Measurements from ENCODE around the gene ERBB4. TPM values are rescaled to one million over a fixed set of nuclear protein-coding genes. Genes with fewer than 3 reads are reported as not detected.
A peak's percentile ranks its signal among the peaks of the same experiment; 100 is the strongest.

ERBB4 gene
- total RNA-seq, 1 experiment from 2014 or later: 0.04 TPM

DNA sequence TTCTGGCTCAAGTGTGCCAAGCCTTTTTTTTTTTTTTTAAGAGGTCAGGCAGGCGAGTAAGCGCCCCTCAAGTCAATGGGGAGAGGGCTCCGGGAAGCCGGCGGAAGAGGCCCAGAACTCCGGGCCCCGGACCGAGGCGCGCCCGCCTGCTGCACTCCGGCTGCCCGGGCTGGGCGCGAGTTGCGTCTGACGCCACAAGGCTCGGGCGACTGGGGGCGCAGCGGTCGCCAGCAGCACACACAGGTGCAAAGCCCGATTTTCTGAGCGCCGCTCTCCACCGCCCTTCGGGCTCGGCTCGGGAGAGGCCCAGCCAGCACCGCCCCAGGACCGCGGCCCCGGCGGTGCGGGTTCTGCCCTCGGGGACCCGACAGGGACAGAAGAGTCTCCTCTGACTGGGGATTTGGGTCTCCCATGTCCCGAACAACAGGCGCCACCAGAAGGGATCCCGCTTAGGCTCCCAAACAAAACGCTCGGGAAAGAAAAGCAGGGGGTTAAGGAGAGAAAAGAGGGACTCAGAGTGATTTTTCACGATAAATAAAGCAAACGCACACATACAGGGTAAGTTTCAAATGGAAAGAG lies 787 bp downstream of the ERBB4 start:
- H2BK12ac ChIP-seq (ENCODE audit: insufficient read length, low read depth, low read length): no peak overlapping the region
- no peak overlapping the region for H3K27ac ChIP-seq (ENCODE audit: insufficient read length, low read depth, low read length)
- Mint-ChIP-seq H3K27ac (no peak overlapping the region), H3K27me3 (ENCODE audit: low read depth) (peaks cover 88% of the 10 kb centered on the region), H3K36me3 (ENCODE audit: insufficient read depth in 1 of 3, low read depth in 3 of 3) (no peaks in the 10 kb centered on the region), H3K4me1 (peaks cover 19 to 27% of the 10 kb centered on the region in 2 experiments), H3K4me3 (peak overlapping the region; percentile 77 to 92), H3K9me3 (no peaks in the 10 kb centered on the region)
- H3K27me3 ChIP-seq (ENCODE audit: insufficient read depth, low read length): peaks cover 23% of the 10 kb centered on the region; the same call in 1 of the 2 replicates
- H4K8ac ChIP-seq (replicated peaks; ENCODE audit: insufficient read length, low read depth, low read length): no peak overlapping the region
- no peak overlapping the region for H4K5ac ChIP-seq (ENCODE audit: insufficient read length, low read depth, low read length)
- H3K79me2 ChIP-seq (ENCODE audit: insufficient read depth, low read length): no peaks in the 10 kb centered on the region
- H3K9ac ChIP-seq (ENCODE audit: extremely low read depth, insufficient read length, low read length): no peak overlapping the region
- H2AK5ac ChIP-seq (ENCODE audit: insufficient read length, low read length): no peak overlapping the region
- H2BK120ac ChIP-seq (ENCODE audit: low read depth, low read length, poor library complexity, severe bottlenecking): no peak overlapping the region
- TF ChIP-seq, protein P1, sequence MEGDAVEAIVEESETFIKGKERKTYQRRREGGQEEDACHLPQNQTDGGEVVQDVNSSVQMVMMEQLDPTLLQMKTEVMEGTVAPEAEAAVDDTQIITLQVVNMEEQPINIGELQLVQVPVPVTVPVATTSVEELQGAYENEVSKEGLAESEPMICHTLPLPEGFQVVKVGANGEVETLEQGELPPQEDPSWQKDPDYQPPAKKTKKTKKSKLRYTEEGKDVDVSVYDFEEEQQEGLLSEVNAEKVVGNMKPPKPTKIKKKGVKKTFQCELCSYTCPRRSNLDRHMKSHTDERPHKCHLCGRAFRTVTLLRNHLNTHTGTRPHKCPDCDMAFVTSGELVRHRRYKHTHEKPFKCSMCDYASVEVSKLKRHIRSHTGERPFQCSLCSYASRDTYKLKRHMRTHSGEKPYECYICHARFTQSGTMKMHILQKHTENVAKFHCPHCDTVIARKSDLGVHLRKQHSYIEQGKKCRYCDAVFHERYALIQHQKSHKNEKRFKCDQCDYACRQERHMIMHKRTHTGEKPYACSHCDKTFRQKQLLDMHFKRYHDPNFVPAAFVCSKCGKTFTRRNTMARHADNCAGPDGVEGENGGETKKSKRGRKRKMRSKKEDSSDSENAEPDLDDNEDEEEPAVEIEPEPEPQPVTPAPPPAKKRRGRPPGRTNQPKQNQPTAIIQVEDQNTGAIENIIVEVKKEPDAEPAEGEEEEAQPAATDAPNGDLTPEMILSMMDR (conservative IDR thresholded peaks at IDR 0.05): no peak
- no peak overlapping the region for H3K56ac ChIP-seq (ENCODE audit: insufficient read length, low read depth, low read length)
- no CpG with 5 or more reads among the region's 44 CpGs for WGBS (ENCODE audit: extremely low coverage, insufficient read length, low lambda C conversion rate)
- H2AFZ ChIP-seq (ENCODE audit: low read length): no peak overlapping the region
- H3K79me1 ChIP-seq (ENCODE audit: insufficient read depth, low read depth, low read length, poor library complexity, severe bottlenecking): no peaks in the 10 kb centered on the region
- peak overlapping the region; percentile 94 for H3K4me2 ChIP-seq (ENCODE audit: insufficient read depth, insufficient read length, low read length)
- no peak overlapping the region for H3K23ac ChIP-seq (ENCODE audit: insufficient read length, low read depth, low read length)
- no peak overlapping the region for H3K18ac ChIP-seq (ENCODE audit: insufficient read length, low read depth, low read length)
- H2BK15ac ChIP-seq (ENCODE audit: low read depth, low read length): no peak overlapping the region
- H3K23me2 ChIP-seq (ENCODE audit: insufficient read length, low read depth, low read length, poor library complexity, severe bottlenecking): peaks cover 31% of the 10 kb centered on the region
- H3K4me1 ChIP-seq (ENCODE audit: insufficient read depth, low read length): no peaks in the 10 kb centered on the region
- no peak overlapping the region for H3K14ac ChIP-seq (ENCODE audit: insufficient read depth, low read length)
- no peak for DNase-seq
- no peak overlapping the region for H2BK20ac ChIP-seq (ENCODE audit: low read depth, low read length, poor library complexity, severe bottlenecking)
- no peak overlapping the region for H2BK5ac ChIP-seq (ENCODE audit: insufficient read length, low read length)
- no peaks in the 10 kb centered on the region for H4K20me1 ChIP-seq (ENCODE audit: control insufficient read depth, insufficient read depth, insufficient read length)
- H4K91ac ChIP-seq (ENCODE audit: insufficient read length, low read depth, low read length): no peak overlapping the region
- no peak overlapping the region for H3K4ac ChIP-seq (ENCODE audit: low read depth, low read length)
- no peak overlapping the region for H3T11ph ChIP-seq (ENCODE audit: low read length)
- no peaks in the 10 kb centered on the region for H3K9me3 ChIP-seq (ENCODE audit: control insufficient read depth, low read depth, low read length)

All from H9 (cell line).